Amniotic stem cell (primary cell): ENCODE data around the gene ITPR1.
"Not testable (repeated sequence)": the region's sequence is repeated elsewhere in the genome, so short reads cannot be mapped to it uniquely, and the experiment has no call there.

Experiments
- DNase-seq: peaks from one replicate; lab custom pipeline; 2025; lab: John Stamatoyannopoulos, UW

Gene ITPR1

DNA sequence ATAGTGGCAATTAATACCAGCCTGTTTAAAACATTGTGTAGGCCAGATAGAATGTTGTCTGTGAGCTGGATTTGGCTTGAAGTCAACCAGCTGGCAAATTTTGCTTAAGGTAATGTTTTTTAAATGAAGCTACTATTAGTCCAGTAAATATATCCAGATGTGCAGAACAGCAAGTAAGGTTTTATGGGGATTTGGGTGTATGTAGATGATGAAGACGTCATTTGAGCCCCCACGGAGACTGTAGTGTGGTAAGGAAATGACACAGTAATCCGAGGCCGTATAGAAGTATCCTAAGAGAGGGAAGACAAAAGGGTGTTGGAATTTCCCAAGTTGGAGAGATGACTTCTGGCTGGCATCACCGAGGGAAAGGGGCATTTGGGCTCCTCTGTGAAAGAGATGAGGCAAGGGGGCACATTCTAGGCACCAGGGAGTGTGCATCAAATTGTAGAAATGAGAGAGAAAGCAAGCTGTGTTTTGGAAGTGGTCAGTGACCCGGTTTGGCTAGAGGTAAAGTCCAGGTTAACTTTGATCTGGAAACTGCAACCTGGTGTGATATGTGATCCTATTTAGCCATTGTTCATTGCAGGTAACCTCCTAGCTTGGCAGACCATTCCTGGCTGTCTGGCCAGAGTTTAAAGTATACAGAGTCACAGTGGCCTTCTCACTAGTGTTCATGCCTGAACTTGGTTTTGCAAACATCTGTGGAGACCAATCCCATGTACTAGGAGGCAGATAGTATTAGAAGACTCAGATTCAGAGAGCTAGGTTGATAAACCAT, 104.2 kb downstream of the ITPR1 start:
- DNase-seq, result no peak

DNA sequence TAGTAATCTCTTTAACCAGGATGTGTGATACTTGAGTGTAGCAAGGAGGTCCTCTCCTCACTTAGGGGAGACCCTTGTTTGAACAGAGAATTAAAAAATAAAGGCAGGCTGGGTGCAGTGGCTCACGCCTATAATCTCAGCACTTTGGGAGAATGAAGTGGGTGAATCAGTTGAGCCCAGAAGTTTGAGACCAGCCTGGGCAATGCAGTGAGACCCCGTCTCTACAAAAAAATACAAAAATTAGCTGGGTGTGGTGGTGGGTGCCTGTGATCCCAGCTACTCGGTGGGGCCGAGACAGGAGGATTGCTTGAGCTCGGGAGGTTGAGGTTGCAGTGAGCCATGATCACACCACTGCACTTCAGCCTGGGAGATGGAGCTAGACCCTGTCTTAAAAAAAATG, 105.1 kb downstream of the ITPR1 start:
- DNase-seq, result not testable (repeated sequence)

DNA sequence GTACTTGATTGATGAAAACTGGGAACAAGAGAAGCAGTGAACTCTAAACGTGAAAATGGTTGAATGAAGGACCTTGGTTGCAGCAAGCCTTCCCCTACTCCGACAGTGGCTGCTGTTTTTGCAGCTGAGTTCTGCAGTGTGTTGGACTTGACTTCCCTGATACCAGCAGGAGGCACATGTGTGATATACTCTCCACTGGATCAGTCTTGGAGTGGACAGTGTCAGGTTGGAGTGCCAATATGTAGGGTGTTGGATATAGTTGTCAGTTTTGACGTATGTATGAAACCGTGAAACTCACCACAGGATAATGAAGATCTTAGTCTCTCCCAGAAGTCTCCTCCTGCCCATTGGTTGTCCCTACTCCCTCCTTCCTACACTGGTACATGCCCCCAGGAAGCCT, 106.5 kb downstream of the ITPR1 start:
- DNase-seq, result no peak

DNA sequence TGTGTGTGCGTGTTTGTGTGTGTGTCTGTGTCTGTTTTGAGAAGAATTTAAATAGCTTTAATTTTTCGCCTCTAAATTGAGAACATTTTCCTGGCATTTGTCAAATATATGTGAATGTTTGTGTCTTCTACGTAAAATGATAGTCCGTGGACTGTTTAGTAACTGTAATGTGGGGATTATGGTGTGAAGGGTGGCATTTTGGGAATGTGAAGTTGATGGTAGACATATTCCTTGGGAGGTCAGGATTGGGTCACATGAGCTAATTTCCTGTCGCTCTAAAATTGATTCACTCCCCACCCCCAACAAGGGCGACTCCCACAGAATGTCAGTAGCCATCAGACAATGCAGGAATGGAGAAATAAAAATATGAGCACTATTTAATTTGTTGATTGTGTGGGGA, 107.3 kb downstream of the ITPR1 start:
- DNase-seq, result no peak

DNA sequence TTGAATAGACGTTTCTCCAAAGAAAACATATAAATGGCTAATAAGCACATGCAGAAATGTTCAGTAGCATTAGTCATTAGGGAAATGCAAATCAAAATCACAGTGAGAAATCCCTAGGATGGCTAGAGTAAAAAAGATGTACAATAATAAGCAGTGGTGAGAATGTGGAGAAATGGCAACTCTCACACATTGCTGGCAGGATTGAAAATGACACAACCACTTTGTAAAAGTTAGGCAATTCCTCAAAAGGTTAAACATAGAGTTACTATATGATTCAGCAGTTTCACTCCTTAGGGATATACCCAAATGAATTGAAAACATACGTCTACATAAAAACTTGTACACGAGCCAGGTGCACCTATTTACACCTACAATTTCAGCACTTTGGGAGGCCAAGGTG, 108.7 kb downstream of the ITPR1 start:
- no peak for DNase-seq

DNA sequence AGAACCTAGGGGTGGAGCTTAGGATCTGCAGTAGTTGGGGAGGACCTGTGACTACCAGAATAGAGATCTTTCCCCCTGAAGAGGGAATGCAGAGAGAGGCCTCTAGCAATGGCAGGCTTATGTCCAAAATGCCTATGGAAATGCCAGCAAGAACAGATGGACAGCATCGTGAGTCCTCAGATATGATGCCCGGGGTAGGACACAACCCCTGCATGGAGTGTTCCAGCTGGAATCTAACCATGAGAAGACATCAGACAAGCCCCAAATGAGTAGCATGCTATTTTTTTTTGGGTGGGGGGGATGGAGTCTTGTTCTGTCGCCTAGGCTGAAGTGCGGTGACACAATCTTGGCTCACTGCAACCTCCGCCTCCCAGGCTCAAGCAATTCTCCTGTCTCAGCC, 111.5 kb downstream of the ITPR1 start:
- no peak for DNase-seq

DNA sequence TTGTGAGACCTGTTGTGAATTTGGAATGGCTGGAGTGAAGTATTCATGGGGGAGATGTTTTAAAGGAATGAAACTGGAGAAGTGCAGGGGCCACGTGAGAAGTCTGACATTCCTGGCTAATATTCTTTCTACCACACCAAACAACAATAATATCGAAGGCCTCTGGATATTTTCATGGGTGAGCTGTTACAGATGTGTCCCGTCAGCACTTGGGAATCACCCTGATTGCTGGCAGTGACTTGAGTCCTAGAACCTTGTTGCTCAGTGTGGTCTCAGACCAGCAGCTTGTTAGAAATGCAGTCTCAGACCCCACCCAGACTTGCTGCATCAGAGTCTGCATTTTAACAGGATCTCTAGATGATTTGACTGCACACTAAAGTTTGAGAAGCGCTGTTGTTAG, 113.8 kb downstream of the ITPR1 start:
- no peak for DNase-seq

DNA sequence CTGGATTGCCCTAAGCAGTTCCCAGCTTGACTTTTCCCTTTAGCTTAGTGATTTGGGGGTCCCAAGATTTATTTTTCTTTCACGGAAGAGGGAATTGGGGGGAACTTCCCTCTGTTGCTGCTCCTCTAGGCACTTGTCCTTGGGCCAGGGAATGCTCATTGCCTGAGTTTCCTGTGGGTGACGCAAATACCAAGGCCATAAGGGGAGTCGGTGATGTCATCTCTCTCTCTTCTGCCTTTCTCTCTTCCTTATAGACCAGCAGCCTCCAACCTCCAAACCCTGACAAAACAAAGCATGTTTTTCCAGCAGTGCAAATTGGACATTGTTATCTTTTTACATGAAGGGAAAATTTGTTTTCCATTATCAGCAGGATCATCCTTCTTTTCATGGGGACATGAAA, 120.2 kb downstream of the ITPR1 start:
- no peak for DNase-seq

DNA sequence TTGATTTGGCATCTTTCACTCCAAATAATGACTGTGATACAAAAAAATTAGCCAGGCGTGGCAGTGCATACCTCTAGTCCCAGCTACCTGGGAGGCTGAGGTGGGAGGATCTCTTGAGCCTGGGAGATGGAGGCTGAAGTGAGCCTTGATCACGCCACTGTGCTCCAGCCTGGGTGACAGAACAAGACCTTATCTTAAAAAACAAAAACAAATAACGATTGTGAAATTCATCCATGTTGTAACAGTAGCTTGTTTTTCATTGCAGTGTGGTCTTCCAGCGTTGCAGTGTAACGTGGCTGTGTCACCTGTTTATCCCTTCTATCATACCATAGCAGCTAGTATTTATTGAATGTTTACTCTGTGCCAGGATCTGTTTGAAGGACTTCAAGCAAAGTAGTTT, 120.9 kb downstream of the ITPR1 start:
- no peak for DNase-seq

DNA sequence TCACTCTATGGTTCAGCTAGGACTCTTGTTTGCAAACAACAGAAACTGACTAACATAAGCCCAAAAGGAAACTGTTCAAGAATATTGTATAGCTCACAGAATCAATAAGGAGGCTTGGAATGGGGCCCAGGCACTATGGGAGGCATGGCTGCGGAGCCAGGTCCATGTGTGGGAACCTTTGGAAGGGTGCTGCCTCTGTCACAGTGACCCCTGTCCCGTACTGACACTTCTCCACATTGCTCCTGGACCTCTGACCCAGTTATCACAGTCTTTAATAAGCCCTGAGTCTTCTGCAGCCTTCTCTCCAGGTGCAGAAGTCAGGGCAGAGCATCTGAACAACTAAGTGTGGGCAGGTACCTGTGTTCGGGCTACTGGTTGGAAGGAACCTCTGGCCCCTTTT, 121.8 kb downstream of the ITPR1 start:
- DNase-seq, result no peak

DNA sequence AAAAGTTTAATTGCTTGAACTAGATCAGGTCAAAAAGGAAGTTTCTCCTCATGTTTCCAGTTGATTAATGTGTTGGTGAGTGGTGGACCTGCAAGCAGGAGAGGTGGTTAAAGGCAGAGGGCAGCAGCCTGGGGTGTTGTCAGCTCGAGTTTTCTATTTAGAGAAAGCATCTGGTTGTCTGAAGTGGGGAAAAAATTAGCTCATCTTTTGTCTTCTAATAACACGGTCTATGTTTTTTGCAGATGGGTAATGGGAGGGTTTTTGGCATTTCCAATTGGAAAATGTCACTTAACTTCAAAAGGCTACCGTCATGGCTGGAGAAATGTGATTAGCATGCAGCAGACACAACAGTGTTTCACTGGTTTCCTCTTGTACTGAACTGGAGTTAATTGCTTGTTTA, 122.6 kb downstream of the ITPR1 start:
- DNase-seq, result no peak

DNA sequence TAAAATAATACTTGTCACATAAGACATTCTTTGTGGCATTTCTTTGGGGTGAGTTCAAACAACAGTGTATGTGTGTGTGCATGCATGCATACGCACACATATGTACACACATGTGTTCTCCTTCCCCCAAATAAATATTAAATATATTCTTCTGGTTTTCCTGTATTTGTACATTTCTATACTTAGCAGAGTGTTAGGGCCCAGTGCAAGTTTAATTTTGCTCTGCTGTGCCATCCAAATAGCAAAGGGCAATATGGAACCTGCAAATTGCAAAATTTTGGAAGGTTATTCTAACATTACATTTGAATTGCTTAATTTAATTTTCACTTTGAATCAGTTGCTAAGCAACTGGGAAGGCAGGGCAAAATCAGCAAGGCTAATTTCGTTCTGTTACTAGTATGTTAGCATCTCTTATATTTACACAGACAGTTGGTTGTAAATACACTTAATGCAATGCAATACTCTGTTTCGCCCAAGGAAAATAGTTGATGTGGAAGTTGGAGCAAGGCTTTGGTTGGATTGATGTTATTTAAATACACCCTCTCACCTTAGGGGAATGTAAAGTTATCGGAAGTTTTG, 130.4 kb downstream of the ITPR1 start:
- no peak for DNase-seq

DNA sequence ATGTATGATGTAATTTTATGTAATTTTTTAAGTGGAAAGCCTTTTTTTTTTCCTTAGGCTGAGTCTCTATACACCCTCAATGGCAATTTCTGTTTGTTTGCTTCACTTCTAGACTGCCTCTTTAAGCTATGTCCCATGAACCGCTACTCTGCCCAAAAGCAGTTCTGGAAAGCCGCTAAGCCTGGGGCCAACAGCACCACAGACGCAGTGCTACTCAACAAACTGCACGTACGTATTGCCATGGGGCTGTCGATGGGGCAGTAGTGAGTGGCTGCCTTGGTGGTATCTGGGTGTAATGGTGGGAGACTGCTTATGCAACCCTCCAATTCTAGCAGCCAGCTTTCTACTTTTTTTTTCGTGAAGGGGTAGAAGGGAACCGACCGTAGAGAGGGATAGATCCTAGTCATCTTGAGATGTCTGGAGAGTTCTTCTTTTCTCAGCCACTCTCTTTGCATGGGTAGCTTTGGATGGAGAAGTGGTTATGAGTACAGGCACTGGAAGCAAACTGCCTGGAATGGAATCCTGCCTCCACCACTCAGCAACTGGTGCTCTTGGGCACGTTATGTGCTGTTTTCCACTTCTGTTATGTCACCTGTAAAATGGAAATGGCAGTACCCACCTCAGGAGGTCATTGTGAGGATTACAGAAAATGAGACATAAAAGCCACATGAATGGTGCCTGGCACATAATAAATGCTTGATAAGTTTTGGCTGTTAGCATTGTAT, 134.7 kb downstream of the ITPR1 start:
- DNase-seq, result no peak

DNA sequence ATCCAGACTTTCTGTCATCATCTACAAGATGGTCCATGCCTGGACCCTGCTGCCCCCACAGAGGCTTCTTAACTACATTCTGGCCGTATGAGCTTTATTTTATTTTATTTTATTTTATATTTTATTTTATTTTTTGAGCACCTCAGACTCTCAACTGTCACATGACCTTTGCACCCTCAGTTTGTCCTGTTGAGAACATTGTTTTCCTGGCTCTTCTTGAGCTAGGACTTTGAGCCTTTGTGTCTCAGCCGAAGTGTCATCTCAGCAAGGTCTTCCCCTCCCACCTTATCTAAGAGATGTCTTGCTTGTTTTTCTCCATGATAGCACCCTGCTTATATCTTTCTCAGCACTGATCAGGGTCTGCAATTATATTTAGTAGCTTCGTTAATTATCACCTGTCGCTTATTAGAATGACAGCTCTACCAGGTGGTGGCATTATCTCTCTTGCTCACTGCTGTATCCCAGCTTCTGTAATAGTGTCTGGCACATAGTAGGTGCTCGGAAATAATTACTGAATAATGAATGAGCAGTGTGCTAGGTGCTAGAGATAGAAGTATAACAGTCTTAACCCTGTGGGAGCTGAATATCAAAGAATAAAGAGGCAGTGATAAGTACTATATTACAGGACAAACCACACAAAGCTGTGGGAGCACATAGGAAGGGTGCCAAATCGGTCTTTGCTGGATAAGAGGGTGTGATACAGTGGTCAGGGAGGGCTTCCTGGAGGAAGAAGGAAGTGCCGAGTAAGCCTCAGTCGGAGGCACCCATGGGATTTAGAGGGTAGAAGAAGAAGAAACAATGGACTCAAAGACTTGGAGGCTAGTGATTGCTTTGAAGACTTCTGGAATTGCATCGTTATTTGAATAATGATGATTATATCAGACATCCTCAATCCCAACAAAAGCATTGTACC, 136.2 kb downstream of the ITPR1 start:
- no peak for DNase-seq

DNA sequence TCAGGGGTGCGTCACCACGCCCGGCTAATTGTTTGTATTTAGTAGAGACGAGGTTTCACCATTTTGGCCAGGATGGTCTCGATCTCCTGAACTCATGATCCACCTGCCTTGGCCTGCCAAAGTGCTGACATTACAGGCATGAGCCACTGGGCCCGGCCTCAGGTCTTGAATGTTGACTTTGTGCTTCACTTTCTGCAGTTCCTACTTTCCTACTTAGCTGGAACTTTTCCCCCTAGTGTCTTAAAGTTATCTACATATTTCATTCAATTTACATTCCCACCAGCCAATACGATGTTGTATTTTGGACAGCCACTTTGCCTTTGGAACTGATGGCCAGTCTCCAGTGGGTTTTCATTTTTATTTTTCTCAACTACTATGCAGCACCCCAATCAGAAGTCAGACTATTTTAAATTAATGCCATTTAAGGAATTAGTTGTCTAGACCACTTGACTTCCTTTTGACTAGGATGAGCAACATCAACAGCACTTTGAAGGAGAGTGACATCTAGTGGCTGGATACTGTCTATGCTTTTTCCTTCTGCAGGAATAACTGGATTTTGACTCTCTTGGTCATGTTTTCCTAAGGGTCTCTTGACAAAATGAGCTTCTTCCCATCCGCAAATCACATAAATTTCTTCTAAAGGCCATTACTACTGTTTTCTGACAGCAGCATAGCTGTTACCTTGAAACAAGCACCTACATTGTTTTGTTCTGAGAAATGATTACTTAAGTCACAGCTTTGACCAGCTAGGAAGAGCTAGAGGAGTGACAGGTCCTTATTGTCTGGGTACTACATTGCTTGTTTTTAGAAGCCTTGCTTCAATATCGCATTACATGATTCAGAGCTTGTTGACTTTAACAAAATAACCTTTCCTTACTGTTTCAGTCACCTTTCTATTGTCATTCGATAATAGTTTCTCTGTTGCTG, 140.2 kb downstream of the ITPR1 start:
- DNase-seq, result peak; percentile 52

DNA sequence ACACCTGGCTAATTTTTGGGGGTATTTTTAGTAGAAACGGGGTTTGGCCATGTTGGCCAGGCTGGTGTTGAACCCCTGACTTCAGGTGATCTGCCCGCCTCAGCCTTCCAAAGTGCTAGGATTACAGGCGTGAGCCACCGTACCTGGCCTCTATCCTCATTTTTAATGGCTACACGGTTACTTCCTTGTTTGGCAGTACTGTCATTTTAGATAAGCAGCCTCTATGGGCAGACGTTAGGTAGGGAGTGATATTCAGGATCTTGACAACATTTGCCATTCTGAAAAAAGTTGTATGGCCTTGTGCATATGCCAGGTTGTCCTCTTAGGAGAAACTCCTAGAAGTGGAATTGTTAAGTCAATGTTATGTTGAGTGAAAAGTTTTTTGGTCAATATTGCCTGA, 141.7 kb downstream of the ITPR1 start:
- DNase-seq, result no peak

DNA sequence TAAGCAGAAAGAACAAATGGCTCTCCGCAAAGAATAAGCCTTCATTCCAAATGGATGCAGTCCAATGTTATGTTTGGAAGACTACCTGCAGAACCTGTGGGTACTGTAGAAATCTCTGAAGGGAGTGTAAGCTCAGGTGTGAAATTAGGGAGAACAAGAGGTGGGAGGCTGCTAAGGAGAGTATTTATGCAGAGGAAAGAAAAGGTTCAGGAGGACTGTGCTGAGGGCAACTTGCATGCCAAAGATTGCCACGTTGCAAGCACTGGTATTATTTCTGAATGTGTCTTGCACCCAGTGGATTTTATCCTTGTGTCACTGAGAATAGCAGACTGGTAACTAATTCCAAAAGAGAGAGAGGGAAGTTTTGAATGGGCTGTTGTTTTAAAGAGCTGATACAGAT, 144.1 kb downstream of the ITPR1 start:
- DNase-seq, result no peak

DNA sequence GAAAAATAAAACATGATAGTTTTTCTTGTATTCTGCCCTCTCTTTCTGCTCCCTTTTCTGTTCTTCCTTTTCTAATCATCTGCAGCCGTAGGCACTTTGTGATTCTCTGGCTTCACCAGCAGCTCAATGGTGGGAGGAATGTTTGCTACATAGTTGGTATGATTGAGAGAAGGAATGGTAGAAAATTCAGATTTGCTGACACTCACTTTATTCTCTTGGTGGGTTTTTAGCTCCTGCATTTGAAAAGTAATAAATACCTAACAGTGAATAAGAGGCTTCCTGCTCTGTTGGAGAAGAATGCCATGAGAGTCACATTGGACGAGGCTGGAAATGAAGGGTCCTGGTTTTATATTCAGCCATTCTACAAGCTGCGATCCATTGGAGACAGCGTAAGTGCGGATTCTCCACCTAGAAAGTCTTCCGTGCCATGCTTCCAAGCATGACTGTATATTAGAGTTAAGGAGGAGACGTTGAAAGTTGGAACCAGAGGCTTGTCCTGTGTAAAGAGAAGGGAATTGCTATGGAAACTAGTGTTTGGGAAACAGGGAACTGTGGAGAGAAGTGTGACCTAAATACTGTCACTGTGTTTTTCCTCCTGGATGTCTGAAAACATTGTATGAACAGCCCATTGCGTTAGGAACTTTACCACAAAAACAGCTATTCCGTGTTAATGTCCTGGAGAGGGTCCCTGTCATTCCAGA, 148.9 kb downstream of the ITPR1 start:
- no peak for DNase-seq

DNA sequence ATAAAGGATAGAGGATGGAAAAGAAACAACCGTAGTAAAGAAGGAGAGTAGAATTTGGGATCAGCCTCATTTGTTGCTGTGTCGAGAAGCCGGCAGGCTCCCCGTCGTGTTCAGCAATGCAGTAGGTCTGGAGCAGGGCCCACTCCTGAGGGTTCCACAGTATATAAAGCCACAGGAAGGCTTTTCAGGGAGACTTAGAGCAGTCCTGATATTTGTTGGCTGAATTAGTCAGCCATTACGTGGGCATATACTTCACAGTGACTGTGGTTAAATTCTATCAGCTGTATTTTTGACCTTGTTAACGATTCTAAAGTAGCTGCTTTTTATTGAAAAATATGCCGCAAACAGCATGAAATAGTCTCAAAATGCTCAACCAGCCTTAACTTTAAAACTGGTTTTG, 149.5 kb downstream of the ITPR1 start:
- DNase-seq, result no peak

DNA sequence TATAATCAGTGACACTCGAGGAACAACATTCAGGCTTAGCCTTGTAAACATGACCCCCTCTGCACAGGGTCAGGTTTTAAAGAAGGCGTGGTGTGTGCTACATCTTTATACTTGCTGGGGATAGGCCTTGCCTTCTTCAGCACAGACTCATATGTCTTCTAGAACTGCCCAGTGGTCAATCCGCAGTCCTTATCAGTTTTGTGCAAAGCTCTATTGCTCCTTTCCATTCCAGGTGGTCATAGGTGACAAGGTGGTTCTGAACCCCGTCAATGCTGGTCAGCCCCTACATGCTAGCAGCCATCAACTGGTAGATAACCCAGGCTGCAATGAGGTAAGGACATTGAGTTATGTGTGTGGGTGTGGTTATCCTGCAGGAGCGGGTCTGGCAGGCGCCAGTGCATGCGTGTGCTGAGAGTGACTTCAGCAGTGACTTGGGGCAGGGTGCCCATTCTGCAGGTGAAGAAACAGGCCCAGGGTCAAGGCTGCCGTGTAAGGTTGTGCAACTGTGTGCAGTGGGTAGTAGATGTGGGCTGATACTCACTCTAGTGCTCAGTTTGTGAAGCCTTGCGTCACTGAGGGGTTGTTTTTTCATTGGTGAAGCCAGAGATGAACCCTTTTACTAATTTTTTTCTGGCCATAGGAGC, 150.9 kb downstream of the ITPR1 start:
- no peak for DNase-seq
